H9 (cell line): ENCODE results near the gene DDAH2. TPM values are rescaled to one million over a fixed set of nuclear protein-coding genes. Genes with fewer than 3 reads are reported as not detected.

Experiments
- DNase-seq: peaks from one replicate; pipeline ENCODE4 v3.0.0-alpha.2; 2017
- H2AFZ ChIP-seq: one replicate; pipeline ENCODE4 v1.6.1; 2013; ENCODE audit warnings: mild to moderate bottlenecking, low read length, control low read depth, moderate library complexity
- H2AK5ac ChIP-seq: 2 replicates; pipeline ENCODE4 v1.6.1; 2013; ENCODE audit warnings: low read length, control low read depth, mixed read lengths; ENCODE audit not compliant: insufficient read length
- H2BK120ac ChIP-seq: one replicate; pipeline ENCODE4 v1.6.1; 2013; ENCODE audit warnings: low read depth, mild to moderate bottlenecking, low read length, control low read depth, inconsistent platforms; ENCODE audit not compliant: poor library complexity, severe bottlenecking
- H2BK12ac ChIP-seq: 2 replicates; pipeline ENCODE4 v1.6.1; 2013; ENCODE audit warnings: low read length, control low read depth, mixed read lengths, low read depth; ENCODE audit not compliant: insufficient read length
- H2BK15ac ChIP-seq: 2 replicates; pipeline ENCODE4 v1.6.1; 2013; ENCODE audit warnings: low read depth, low read length, control low read depth
- H2BK20ac ChIP-seq: one replicate; pipeline ENCODE4 v1.6.1; 2013; ENCODE audit warnings: low read depth, mild to moderate bottlenecking, low read length, control low read depth, inconsistent platforms; ENCODE audit not compliant: poor library complexity, severe bottlenecking
- H2BK5ac ChIP-seq: 2 replicates; pipeline ENCODE4 v1.6.1; 2013; ENCODE audit warnings: low read length, control low read depth, mixed read lengths; ENCODE audit not compliant: insufficient read length
- H3K14ac ChIP-seq: 2 replicates; pipeline ENCODE4 v1.6.1; 2013; ENCODE audit warnings: low read length, control low read depth; ENCODE audit not compliant: insufficient read depth
- H3K18ac ChIP-seq: 2 replicates; pipeline ENCODE4 v1.6.1; 2013; ENCODE audit warnings: low read depth, mild to moderate bottlenecking, mixed read lengths, low read length, control low read depth; ENCODE audit not compliant: insufficient read length
- H3K23ac ChIP-seq: 2 replicates; pipeline ENCODE4 v1.6.1; 2013; ENCODE audit warnings: low read length, control low read depth, mixed read lengths, low read depth; ENCODE audit not compliant: insufficient read length
- H3K23me2 ChIP-seq: 2 replicates; pipeline ENCODE4 v1.6.1; 2013; ENCODE audit warnings: low read depth, mild to moderate bottlenecking, mixed read lengths, low read length, control low read depth; ENCODE audit not compliant: insufficient read length, poor library complexity, severe bottlenecking
- H3K27ac ChIP-seq: 2 replicates; pipeline ENCODE4 v1.5.1; 2013; ENCODE audit warnings: low read length, control low read depth, mixed read lengths, low read depth; ENCODE audit not compliant: insufficient read length
- H3K27me3 ChIP-seq: 2 replicates; pipeline ENCODE4 v1.6.1; 2013; ENCODE audit warnings: low read length, control low read depth, inconsistent platforms; ENCODE audit not compliant: insufficient read depth
- H3K4ac ChIP-seq: 2 replicates; pipeline ENCODE4 v1.6.1; 2013; ENCODE audit warnings: low read depth, mild to moderate bottlenecking, control low read depth, inconsistent platforms, low read length, moderate library complexity
- H3K4me1 ChIP-seq: 2 replicates; pipeline ENCODE4 v1.6.1; 2013; ENCODE audit warnings: low read length, control low read depth, inconsistent platforms; ENCODE audit not compliant: insufficient read depth
- H3K4me2 ChIP-seq: 2 replicates; pipeline ENCODE4 v1.6.1; 2013; ENCODE audit warnings: low read length, control low read depth, mixed read lengths; ENCODE audit not compliant: insufficient read length, insufficient read depth
- H3K56ac ChIP-seq: 2 replicates; pipeline ENCODE4 v1.6.1; 2013; ENCODE audit warnings: low read depth, mild to moderate bottlenecking, mixed read lengths, low read length, control low read depth; ENCODE audit not compliant: insufficient read length
- H3K79me1 ChIP-seq: 2 replicates; pipeline ENCODE4 v1.6.1; 2013; ENCODE audit warnings: low read depth, mild to moderate bottlenecking, moderate library complexity, low read length, control low read depth, inconsistent platforms; ENCODE audit not compliant: insufficient read depth, poor library complexity, severe bottlenecking
- H3K79me2 ChIP-seq: 2 replicates; pipeline ENCODE4 v1.6.1; 2013; ENCODE audit warnings: low read length, control low read depth, inconsistent platforms; ENCODE audit not compliant: insufficient read depth
- H3K9ac ChIP-seq: 2 replicates; pipeline ENCODE4 v1.6.1; 2013; ENCODE audit warnings: low read length, control low read depth, mixed read lengths; ENCODE audit not compliant: insufficient read length; ENCODE audit errors: extremely low read depth
- H3K9me3 ChIP-seq: one replicate; pipeline ENCODE4 v1.6.1; 2013; ENCODE audit warnings: low read depth, low read length, inconsistent platforms; ENCODE audit not compliant: control insufficient read depth
- H3T11ph ChIP-seq: one replicate; pipeline ENCODE4 v1.6.1; 2013; ENCODE audit warnings: mild to moderate bottlenecking, low read length, control low read depth, inconsistent platforms
- H4K20me1 ChIP-seq: one replicate; pipeline ENCODE4 v1.6.1; 2013; ENCODE audit not compliant: control insufficient read depth, insufficient read length, insufficient read depth
- H4K5ac ChIP-seq: 2 replicates; pipeline ENCODE4 v1.6.1; 2013; ENCODE audit warnings: low read depth, mild to moderate bottlenecking, mixed read lengths, low read length, control low read depth; ENCODE audit not compliant: insufficient read length
- H4K8ac ChIP-seq: replicated peaks from 2 replicates; pipeline ENCODE4 v1.6.1; 2013; ENCODE audit warnings: low read length, control low read depth, mixed read lengths, low read depth; ENCODE audit not compliant: insufficient read length
- H4K91ac ChIP-seq: 2 replicates; pipeline ENCODE4 v1.6.1; 2013; ENCODE audit warnings: low read depth, mild to moderate bottlenecking, moderate library complexity, mixed read lengths, low read length, control low read depth; ENCODE audit not compliant: insufficient read length
- H3K27ac Mint-ChIP-seq, 3 experiments: 2 replicates in 2 of 3; 3 replicates in 1 of 3; pipeline ENCODE4 v1.8.0; 2020 to 2021; ENCODE audit warnings: mixed read lengths in 3 of 3, mild to moderate bottlenecking in 1 of 3, moderate library complexity in 1 of 3
- H3K27me3 Mint-ChIP-seq: 2 replicates; pipeline ENCODE4 v1.8.0; 2021; ENCODE audit warnings: low read depth, mild to moderate bottlenecking, moderate library complexity, mixed read lengths
- H3K36me3 Mint-ChIP-seq, 3 experiments: 2 replicates in 2 of 3; 3 replicates in 1 of 3; pipeline ENCODE4 v1.8.0; 2020 to 2021; ENCODE audit warnings: low read depth in 3 of 3, mixed read lengths in 3 of 3; ENCODE audit not compliant: insufficient read depth in 1 of 3
- H3K4me1 Mint-ChIP-seq, 2 experiments: 2 replicates each; pipeline ENCODE4 v1.8.0; 2020; ENCODE audit warnings: mixed read lengths in 2 of 2
- H3K4me3 Mint-ChIP-seq, 2 experiments: 2 replicates in 1 of 2; 3 replicates in 1 of 2; pipeline ENCODE4 v1.8.0; 2020 to 2021; ENCODE audit warnings: mild to moderate bottlenecking in 2 of 2, mixed read lengths in 2 of 2, moderate library complexity in 1 of 2
- H3K9me3 Mint-ChIP-seq, 2 experiments: 2 replicates in 1 of 2; 3 replicates in 1 of 2; pipeline ENCODE4 v1.8.0; 2020; ENCODE audit warnings: mild to moderate bottlenecking in 2 of 2, mixed read lengths in 2 of 2, moderate library complexity in 1 of 2
- CTCF ChIP-seq: fragments of 200-600 bp; sonication (generic); conservative IDR thresholded peaks from 3 replicates; pipeline ENCODE4 v1.8.0; 2021; ENCODE audit warnings: antibody characterized with exemption, mild to moderate bottlenecking
- WGBS: extraction: QIAGEN DNeasy Blood & Tissue Kit; methylation state at CpG from one replicate; pipeline ENCODE4 v1.1.7; 2013; ENCODE audit warnings: missing lambda C conversion rate, low lambda C conversion rate, mixed read lengths; ENCODE audit not compliant: insufficient read length; ENCODE audit errors: extremely low coverage; 5-methylcytosine and 5-hydroxymethylcytosine counted together
- total RNA-seq: library from RNA; stranded (reverse); gene quantifications from 2 replicates; pipeline ENCODE4 v1.2.1, GENCODE V29; 2021

The DDAH2 gene
- total RNA-seq, 1 experiment from 2014 or later = 73.2 TPM

- DNase-seq = no peak
- Histone ChIP-seq H3K4me2 (no peak overlapping the region), H4K8ac (no peak overlapping the region), H3K27ac (no peak overlapping the region), H3K4me1 (no peaks in the 10 kb centered on the region), H3K23ac (no peak overlapping the region), H3K14ac (no peak overlapping the region), H4K5ac (no peak overlapping the region), H2BK120ac (no peak overlapping the region), H2BK5ac (no peak overlapping the region), H2AFZ (no peak overlapping the region), H3T11ph (no peak overlapping the region), H2BK15ac (no peak overlapping the region), H3K23me2 (no peaks in the 10 kb centered on the region), H3K56ac (no peak overlapping the region), H2BK20ac (no peak overlapping the region), H3K18ac (no peak overlapping the region), H3K4ac (no peak overlapping the region), H3K9me3 (no peaks in the 10 kb centered on the region), H4K91ac (no peak overlapping the region), H3K27me3 (no peaks in the 10 kb centered on the region), H3K79me2 (no peaks in the 10 kb centered on the region), H3K9ac (no peak overlapping the region), H3K79me1 (no peaks in the 10 kb centered on the region), H2AK5ac (no peak overlapping the region), H2BK12ac (no peak overlapping the region), H4K20me1 (no peaks in the 10 kb centered on the region)
- TF ChIP-seq CTCF = no peak
- Mint-ChIP-seq H3K36me3 (peaks cover 32 to 56% (median 40%) of the 10 kb centered on the region in 3 experiments; a peak in 6 of 7 replicates), H3K27me3 (no peaks in the 10 kb centered on the region), H3K4me3 (no peak overlapping the region), H3K27ac (no peak overlapping the region; a peak in 2 of 7 replicates), H3K4me1 (peaks cover 5 to 10% of the 10 kb centered on the region in 2 experiments; a peak in 3 of 4 replicates), H3K9me3 (no peaks in the 10 kb centered on the region)
- WGBS = no CpG with 5 or more reads among the region's 5 CpGs
Measured at GRCh38 chr6:31778193-31778592, 49.1 kb upstream of the DDAH2 start.
